Stimulated activated naive CD4-positive, alpha-beta T cell (primary cell): ENCODE results near the gene EP400.

Source experiments
- DNase-seq, 6 experiments: peaks; one replicate each; lab custom pipeline; 2025; lab: John Stamatoyannopoulos, UW

EP400 gene

DNA sequence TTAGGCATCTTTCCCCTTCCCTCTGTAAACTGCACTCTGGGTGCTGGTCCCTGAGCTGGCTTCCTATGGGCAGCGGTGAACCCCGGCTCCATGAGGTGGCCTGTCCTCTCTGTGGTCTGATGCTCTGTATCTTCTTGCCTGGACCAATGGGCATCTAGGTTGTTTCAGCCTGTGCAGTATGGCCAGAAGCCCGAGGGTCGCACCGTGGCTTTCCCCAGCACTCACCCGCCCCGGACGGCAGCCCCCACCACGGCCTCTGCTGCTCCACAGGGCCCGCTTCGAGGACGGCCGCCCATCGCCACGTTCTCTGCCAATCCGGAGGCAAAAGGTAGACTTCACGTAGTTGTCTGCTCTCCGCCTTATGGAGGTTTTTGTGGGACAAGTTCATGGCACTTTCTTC is 70.1 kb downstream of the EP400 start:
- no peak for DNase-seq

DNA sequence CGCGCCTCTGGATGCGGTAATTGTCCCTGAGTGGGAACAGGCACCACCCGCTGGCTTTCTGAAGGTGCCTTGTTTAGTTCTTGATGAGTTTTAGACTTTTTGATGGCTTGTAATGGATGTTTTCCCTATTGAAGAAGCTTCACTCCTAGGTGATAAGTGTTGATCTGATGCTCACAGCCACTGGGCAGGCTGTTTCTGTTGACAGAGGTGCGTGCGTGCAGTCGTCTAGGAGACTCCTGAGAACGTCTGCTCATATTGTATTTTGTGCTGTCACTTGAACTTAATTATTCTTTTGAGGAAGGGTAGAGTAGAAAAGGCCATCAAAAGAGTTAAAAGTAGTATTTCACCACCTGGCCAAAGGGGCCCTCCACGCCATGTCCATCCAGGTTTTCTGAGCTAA is 70.5 kb downstream of the EP400 start:
- no peak for DNase-seq

DNA sequence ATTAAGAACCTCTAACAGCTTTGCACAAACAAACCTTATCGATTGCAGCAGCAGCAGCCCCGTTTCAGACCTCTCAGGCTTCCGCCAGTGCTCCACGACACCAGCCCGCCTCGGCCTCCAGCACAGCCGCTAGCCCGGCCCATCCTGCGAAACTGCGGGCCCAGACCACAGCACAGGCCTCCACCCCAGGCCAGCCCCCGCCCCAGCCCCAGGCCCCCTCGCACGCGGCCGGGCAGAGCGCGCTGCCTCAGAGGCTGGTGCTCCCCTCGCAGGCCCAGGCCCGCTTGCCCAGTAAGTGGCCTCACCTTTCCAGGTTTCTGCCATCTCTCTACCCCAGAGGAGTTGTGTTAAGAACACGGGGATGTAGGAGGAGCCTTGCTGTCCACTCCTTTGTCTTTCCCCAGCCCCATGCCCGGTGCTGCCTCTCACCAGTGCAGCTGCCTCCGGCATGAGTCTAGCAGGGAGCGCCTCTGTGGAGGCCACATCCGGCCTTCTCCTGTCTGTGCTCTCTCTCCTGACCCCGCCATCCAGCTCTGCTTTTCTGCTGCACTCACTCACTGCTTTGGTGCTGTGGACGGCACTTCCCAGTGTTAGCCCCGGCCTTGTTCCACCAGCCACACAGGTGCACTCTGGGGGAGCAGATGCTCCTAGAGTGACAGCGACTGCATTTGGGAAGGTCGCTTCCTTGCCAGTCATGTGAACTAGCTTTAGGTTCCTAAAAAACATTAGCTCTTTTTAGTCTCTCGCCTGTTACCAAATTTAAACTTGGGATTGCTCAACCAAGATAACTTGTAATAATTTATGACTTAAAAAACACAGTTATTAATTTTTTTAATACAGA is 71.5 kb downstream of the EP400 start:
- DNase-seq, result no peak

DNA sequence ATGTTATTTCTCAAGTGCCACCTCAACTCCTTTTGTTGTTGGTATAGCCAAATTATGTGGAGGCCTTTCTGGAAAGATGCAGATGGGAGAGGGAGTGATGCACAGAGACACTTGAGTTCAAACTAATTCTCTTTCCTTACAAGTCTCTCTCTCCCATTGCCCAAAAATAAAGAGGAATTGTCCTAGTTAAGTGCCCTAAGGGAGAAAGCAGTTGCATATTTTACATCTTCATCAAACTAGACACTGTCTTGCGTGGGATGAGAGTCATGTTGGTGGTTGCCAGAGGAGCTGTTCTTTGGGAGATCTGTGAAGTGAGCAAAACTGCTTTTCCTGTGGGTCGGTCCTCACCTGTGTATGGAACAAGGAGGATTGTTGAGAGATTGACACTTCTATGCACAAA is 72.2 kb downstream of the EP400 start:
- no peak for DNase-seq

DNA sequence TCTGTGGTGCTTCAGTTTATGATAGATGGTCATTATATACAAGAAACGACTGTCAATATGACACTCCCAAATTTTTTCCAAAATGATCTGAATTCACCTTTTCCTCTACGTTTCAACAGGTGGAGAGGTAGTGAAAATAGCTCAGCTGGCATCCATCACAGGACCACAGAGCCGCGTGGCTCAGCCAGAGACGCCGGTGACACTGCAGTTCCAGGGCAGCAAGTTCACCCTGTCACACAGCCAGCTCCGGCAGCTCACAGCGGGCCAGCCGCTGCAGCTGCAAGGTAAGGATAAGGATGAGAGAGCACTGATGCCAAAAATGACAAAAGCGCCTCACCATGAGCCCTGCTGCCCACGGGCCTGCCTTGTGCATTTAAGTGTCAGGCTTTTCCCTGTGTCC is 73.9 kb downstream of the EP400 start:
- DNase-seq, result no peak

DNA sequence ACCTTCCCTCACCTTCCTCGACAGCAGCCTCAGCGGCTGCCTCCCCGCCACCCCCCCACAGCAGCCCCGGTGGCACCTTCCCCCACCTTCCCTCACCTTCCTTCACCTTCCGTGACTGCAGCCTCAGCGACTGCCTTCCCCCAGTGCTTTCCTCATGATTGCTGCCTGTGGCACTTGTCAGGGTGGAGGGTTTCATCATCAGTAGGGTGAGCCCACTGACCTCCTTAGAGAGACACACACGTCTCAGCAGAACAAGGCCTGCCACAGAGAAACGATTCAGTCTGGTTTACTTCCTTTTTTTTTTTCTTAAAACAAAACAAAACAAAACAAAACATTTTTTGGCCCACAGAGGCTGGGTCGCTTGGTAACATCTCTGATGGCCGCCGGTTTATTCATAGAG is 75.0 kb downstream of the EP400 start:
- no peak for DNase-seq

DNA sequence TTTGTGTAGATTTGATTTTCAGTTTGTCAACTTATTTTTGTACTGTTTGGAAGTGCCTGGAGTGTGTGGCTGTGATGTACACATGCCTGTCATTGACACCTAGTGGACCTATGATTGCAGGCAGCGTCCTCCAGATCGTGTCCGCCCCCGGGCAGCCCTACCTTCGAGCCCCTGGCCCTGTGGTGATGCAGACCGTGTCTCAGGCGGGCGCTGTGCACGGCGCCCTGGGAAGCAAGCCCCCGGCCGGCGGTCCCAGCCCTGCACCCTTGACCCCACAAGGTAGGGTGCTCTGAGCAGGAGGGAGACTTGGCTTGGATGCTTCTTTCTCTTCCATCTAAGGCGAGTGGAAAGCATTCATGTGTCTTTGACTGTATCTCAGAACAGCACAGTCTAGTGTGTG is 75.8 kb downstream of the EP400 start:
- no peak for DNase-seq

DNA sequence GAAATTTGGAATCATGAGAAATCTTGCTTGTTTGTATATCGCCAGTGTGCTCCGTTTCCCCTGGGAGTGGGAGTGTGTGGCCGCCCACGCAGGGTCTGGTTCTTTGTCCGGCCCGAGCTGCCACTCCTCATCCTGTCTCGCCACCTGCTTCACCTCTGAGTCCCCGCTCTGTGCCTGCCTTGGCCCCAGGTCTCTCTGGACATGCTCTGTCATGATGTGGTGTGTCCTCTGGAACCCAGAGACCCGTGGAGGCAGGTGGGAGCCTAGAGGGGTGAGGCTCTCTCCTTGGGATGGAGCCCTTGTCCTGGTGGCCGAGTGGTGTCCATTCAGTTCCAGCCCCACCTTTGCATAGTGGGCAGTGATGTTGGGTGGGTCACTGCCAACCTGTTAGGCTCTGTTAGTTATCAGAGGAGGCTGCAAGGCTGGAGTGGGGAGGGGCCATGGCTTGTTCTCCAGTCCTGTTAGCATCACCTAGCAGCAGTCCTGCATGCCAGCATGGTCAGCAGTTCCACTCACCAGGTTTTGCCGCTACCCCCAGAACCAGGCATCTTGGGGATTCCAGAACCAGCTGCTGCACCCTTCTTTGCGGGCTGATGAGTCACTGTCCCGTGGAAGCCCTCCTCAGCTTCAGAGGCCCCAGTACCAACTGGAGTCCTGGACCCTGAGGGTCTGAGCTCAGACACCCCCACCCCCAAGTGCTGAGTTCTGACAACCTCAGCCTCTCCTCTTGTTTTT is 76.5 kb downstream of the EP400 start:
- no peak for DNase-seq

DNA sequence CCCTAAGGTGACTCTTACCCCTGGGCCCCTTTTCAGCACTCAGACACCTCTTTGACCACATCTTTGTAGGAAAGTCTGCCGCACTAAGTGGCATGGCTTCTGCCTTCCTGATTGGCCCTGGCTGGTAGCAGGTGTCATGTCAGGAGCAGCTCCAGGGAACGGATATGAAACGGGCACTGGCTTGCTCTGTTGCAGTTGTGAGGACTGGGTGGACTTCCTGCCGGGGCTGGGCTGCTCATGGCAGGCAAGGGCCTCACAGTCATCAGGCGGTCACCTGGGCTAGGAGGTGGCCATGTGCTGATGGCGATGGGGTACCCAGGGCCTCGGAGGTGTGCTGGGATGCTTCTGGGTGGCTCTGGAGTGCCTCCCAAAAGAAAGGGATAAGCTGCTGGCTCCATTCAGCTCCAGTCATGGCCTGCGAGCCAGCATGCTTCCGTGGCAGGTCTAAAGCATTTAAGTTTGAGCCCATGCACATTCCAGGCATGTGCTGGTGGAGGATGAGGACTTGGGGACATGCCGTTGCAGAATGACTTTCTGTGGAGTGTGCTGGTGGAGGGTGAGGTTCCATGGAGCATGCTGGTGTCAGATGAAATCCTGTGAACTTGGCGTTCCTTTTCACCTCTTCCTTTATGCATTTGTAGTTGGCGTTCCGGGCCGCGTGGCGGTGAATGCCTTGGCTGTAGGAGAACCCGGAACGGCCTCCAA is 77.2 kb downstream of the EP400 start:
- DNase-seq, result no peak

DNA sequence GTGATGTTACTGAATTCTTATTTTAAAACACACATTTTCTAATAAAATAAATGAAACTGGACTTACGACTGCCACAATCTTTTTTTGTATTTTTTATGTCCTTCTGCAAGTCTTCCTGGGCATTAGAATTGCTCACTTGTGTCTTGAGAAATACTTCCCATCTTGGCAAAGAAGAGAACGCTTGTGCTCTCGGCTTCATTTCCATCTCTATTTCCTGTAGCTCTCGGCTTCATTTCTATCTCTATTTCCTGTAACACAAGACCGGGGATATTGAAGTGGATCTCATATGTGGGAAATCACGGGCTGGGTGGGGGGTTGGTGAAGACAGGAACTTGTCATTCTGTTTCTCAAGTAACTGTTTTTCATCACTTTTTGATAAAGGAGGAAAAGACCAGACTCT is 77.9 kb downstream of the EP400 start:
- DNase-seq, result no peak

DNA sequence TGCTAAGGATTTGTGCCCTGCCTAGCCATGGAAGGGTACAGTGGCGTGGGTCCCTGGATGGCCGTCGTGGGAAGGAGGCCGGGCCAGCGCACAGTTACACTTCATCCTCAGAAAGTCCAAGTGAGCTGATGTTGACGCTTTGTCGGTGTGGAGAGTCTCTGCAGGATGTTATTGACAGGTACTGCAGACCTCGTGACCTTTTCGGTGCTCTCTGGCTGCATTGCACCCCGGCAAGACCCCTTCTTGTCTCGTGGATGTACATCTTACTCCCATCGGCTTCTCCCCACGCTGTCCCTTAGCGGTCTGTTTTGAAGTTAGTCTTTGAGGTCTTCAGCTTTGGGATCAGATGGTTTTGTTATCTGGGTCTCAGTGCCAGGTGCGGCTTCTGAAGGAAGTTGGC is 78.4 kb downstream of the EP400 start:
- DNase-seq, result no peak

DNA sequence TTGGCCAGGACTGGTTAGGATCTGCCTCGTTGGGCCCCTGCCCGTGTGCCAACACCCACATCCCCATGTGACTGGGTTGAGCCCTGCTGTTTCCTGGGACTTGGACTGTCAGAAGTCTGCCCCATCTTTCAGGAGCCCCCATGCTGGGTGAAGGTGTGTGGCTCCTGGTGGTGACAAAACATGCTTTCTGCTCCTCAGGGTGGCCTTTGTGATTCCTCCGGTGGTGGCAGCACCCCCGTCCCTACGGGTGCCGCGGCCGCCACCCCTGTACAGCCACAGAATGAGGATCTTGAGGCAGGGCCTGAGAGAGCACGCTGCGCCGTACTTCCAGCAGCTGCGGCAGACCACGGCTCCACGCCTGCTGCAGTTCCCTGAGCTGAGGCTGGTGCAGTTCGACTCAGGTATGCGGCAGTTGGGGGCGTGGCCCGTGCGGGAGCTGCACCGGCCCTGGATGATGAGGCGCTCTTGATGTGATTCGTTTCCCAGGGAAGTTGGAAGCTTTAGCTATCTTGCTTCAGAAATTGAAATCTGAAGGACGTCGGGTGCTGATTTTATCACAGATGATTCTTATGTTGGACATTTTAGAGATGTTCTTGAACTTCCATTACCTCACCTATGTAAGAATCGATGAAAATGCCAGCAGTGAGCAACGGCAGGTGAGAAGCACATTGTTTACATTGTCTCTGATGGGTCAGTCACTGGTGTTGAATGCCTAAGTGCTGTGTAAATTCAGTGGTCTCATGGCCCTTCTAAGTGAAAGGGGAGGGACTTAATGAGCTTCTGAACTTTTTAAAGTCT is 80.0 kb downstream of the EP400 start:
- no peak for DNase-seq

DNA sequence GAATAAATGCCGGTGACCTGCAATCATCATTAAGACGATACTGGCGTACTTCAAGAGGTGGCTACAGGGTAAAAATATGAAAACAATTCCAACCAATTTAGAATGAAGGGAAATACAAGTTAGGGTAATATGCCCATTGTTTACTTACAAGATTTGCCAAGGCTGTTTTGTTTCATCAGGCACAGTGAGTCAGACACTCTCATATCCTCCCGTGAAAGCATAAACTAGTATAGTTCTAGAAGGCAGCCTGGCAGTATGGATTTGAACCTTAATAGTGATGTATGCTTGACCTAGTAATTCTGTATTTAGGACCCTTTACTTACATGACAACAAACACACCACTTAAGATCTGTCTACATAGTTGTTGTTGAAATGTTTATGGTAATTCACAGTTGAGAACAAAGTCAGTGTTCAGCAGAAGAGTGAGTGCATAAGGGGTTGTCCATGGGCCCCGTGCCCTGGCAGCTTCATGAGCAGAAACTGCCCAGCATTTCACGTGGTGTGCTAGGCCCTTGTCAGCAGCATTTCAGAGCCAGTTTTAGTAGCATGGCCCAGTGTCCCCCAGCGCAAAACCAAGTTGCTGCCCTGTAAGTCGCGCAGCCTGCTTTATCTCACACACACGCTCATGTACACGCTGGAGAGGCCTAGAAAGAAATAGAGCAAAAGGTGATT is 80.8 kb downstream of the EP400 start:
- DNase-seq, result no peak

DNA sequence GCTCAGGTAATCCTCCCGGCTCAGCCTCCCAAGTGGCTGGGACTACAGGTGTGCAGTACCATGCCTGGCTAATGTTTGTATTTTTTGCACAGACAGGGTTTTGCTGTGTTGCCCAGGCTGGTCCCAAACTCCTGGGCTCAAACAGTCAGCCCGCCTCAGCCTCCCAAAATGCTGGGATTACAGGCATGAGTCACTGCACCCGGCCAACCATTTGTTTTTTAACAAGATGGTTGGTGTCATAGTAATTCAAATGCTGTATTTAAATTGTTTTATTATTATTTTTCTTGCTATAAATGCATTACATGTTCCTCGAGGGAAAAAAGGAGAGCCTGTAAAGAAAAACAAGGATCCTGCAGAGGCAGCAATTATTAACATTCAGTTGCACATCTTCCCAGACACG is 83.9 kb downstream of the EP400 start:
- DNase-seq, result no peak

DNA sequence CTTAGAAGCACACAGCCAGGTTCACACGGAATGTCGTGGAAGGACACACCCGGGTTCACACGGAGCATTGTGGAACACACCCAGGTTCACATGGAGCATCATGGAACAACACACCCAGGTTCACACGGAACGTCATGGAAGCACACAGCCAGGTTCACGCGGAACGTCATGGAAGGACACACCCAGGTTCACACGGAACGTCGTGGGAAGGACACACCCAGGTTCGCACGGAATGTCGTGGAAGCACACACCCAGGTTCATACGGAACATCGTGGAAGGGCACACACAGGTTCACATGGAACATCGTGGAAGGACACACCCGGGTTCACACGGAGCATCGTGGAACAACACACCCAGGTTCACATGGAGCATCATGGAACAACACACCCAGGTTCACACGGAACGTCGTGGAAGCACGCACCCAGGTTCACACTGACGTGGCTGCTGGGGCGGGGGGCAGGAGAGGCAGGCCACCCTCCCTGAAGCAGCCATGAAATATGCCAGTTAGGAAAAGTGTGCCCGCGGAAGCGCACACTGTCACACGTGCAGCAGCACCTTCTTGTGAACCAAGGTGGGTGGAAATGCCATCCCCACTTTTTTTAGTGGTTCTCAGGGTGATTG is 86.4 kb downstream of the EP400 start:
- DNase-seq, result no peak

DNA sequence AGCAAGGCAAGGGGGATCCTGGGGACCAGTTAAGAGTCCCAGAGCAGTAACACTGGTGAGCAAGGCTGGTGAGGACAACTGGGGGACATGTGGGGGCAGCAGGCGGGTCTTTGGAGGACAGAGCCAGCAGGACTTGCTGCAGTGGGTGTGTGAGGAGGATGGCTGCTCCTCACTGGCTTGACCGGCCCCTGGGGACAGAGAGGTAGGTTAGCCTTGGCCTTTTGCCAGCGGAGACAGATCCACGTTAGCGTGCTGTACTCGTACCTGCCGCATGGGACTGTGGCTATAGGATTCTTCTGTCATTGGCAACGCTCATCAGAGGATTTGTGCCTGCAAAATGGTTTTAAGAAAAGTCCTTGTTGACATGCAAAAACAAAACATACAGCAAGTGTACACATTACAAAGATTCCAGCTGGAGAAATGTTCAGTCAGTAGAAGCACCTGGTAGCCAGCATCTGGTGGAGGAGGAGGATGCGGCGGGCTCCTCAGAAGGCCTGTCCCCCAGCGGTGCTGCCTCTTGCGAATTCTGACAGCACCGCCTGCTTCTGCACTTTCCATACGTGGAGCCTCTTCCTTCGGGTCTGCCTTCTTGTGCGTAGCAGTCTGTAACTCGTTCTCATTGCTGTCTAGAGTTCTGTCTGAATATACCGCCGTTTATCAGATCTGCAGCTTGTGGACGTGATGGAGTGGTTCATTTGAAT is 91.3 kb downstream of the EP400 start:
- DNase-seq, result no peak

DNA sequence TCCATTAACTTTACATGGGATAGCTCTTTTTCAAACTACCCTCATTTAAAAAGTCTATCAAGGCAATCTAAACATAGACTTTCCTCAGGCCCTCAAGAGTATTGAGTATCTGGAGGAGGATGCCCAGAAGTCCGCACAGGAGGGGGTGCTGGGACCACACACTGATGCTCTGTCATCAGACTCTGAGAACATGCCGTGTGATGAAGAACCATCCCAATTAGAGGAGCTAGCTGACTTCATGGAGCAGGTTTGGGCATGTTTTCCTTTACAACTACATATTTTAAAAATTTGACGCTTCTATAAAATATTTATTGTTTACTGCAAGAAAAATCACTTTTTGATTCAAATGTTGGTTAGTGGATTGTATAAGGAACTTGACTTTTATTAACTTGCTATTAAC is 93.5 kb downstream of the EP400 start:
- no peak for DNase-seq

DNA sequence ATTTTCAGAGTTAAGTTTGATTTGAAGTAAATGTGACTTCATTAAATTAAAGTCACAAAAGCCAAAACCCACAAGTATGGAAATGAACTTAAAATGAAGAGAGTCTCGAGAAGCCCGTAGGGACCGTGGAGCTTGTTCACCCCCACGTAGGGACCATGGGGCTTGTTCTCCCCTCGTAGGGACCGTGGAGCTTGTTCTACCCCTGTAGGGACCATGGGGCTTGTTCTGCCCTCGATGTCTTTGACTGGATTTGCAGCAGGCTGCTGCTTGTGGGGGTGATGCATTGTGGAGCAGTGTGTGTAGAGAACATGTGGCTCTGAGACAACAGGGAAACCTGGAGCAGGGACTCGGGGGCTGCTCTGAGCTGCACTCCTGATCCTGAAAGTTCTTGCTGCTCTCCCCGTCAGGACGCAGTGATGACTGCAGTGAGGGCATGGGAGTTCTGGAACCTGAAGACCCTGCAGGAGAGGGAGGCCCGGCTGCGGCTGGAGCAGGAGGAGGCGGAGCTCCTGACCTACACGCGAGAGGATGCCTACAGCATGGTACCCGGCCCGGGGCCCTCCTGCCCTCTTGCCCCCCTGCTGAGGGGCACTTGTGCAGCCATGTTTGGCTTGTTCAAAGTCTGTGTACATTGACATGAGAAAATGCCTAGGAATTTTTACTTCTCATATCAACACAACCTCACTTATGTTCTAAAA is 94.2 kb downstream of the EP400 start:
- no peak for DNase-seq

DNA sequence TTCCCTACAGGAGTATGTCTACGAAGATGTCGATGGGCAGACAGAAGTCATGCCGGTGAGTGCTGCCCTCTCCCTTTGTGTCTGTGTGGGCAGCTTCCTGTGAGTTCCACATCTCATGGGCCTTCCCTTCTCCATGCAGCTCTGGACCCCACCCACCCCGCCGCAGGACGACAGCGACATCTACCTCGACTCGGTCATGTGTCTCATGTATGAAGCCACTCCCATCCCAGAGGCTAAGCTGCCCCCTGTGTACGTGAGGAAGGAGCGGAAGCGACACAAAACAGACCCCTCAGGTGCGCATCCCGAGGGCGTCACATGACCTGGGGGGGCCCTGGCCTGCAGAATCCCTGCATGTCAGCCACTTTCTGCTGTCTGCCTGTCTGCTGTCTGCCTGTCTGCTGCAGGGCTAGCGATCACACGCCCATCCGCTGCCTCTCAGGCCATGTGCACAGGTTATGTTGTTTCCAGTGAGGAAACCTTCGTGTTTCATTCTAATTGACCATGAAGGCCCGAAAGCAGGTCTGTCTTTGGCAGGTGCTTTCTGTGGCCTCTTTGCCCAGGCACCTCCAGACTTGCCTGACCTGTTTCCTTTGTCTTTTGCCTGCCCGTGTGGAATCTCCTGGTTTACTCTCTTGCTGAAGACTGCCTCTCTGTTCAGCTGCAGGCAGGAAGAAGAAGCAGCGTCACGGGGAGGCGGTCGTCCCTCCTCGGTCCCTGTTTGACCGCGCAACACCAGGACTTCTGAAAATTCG is 95.1 kb downstream of the EP400 start:
- no peak for DNase-seq
